ACC112 (cell line): ENCODE measurements around the gene PPP2R3B.
"Not testable (repeated sequence)": the region's sequence is repeated elsewhere in the genome, so short reads cannot be mapped to it uniquely, and the experiment has no call there.

Experiments used
- H2AFZ ChIP-seq: fragments of 200-600 bp; sonication (generic); one replicate; pipeline ENCODE4 v1.6.0; 2017; ENCODE audit warnings: antibody characterized with exemption, low read length; ENCODE audit not compliant: unreplicated experiment
- H3K27ac ChIP-seq: fragments of 200-600 bp; sonication (generic); 2 replicates; pipeline ENCODE4 v1.5.1; 2014; ENCODE audit warnings: low read depth, mild to moderate bottlenecking, antibody characterized with exemption, low read length, moderate library complexity
- H3K27me3 ChIP-seq: fragments of 200-600 bp; sonication (generic); 2 replicates; pipeline ENCODE4 v1.6.1; 2014; ENCODE audit warnings: mild to moderate bottlenecking, antibody characterized with exemption, low read length, moderate library complexity, mixed read lengths; ENCODE audit not compliant: insufficient read depth
- H3K36me3 ChIP-seq: fragments of 200-600 bp; sonication (generic); 2 replicates; pipeline ENCODE4 v1.6.1; 2016; ENCODE audit warnings: mild to moderate bottlenecking, antibody characterized with exemption, low read length, moderate library complexity, mixed read lengths; ENCODE audit not compliant: insufficient read depth
- H3K4me1 ChIP-seq: fragments of 200-600 bp; sonication (generic); one replicate; pipeline ENCODE4 v1.6.1; 2016; ENCODE audit warnings: low read length, mixed read lengths; ENCODE audit not compliant: insufficient read depth, unreplicated experiment, control insufficient read depth
- H3K4me3 ChIP-seq: fragments of 200-600 bp; sonication (generic); 2 replicates; pipeline ENCODE4 v1.5.1; 2014; ENCODE audit warnings: mild to moderate bottlenecking, low read depth, low read length
- H3K79me2 ChIP-seq: fragments of 200-600 bp; sonication (generic); one replicate; pipeline ENCODE4 v1.6.0; 2016; ENCODE audit warnings: low read length; ENCODE audit not compliant: control insufficient read depth, unreplicated experiment, insufficient read depth

The PPP2R3B gene

DNA sequence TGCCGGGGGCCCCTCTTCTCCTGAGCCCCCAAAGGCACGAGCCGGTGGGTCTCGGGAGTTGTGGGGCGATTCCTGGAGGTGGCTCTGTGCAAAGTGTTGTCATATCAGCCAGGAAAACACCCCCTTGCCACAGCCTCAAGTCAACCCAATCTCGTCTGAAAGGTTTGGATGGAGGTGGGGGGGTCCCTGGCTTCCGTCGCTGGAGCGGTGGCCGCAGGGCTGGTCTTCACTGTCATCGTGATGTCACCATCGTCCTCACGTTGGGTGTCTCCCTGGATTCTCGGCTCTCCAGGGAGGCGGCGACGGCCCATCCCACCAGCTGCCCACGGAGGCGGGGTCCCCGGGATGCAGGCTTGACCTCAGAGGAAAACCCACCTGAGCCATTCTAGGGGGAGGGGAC is 38.3 kb upstream of the PPP2R3B start:
- Histone ChIP-seq H3K4me1 (no peaks in the 10 kb centered on the region), H3K4me3 (no peak overlapping the region), H3K27me3 (peaks cover 7% of the 10 kb centered on the region), H3K36me3 (no peaks in the 10 kb centered on the region), H3K79me2 (no peaks in the 10 kb centered on the region), H2AFZ (no peak overlapping the region), H3K27ac (no peak overlapping the region)

DNA sequence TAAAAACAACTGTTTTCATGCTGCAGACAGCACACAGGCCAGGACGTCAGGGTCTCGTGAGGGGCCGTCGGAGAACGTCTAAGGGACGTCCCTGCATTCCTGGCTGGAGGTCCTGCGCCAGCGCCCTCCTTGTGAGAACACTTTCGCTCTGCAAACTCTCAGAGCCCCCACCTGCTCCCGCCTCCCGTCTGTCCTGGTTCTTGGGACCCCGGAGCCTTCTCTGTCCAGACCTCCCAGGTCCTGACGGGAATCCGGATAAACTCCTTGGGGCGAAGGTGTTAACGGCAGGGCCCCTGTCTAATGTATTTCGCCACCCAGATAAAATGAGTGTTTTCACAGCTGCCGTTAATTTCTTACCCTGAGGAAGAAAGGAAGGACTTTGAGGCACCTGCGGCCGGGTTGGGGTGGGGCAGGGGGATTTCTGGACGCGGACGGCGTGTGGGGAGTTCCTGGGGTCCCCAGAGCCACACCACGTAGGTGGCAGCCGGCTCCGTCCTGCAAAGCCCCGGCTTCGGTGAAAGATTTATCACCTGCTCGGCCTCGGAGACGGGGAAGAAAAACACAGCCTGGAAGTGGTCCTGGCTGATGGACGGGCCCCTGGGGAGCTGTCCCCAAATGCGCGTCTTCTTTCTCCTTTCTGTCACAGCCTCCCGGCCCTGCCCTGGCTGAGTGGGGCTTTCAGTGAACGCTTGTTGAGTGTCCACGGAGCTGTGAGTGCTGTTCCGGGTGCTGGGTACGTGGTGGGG is 35.1 kb upstream of the PPP2R3B start:
- H2AFZ ChIP-seq: no peak overlapping the region
- H3K4me3 ChIP-seq: no peak overlapping the region
- no peaks in the 10 kb centered on the region for H3K27me3 ChIP-seq
- H3K4me1 ChIP-seq: no peaks in the 10 kb centered on the region
- no peak overlapping the region for H3K27ac ChIP-seq
- H3K36me3 ChIP-seq: no peaks in the 10 kb centered on the region
- H3K79me2 ChIP-seq: no peaks in the 10 kb centered on the region

DNA sequence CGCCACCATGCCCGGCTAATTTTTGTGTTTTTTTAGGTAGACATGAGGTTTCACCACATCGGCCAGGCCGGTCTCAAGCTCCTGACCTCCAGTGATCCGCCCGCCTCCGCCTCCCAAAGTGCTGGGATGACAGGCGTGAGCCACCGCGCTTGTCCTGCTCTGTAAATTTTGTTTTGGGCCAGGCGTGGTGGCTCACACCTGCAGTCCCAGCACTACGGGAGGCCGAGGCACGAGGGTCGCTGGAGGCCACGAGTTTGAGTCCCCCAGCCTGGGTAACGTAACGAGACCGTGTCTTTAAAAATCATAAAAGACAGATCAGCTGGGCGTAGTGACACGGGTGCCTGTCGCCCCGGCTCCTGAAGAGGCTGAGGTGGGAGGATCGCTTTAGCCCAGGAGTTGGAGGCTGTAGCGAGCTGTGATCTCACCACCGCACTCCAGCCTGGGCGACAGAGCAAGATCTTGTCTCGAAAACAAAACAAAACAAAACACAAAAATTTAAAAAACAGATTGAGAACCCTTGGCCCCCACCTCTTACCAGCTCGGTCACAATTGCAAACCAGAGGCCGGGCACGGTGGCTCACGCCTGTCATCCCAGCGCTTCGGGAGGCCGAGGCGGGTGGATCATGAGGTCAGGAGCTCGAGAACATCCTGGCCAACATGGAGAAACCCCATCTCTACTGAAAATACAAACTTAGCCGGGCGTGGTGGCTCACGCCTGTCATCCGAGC is 34.0 kb upstream of the PPP2R3B start:
- no peaks in the 10 kb centered on the region for H3K36me3 ChIP-seq

GRCh38 chrX:418927-419729 is 32.4 kb upstream of the PPP2R3B start:
- H3K79me2 ChIP-seq: no peaks in the 10 kb centered on the region
- H2AFZ ChIP-seq: no peak overlapping the region
- H3K36me3 ChIP-seq: no peaks in the 10 kb centered on the region
- H3K4me1 ChIP-seq: no peaks in the 10 kb centered on the region
- no peaks in the 10 kb centered on the region for H3K27me3 ChIP-seq
- H3K27ac ChIP-seq: no peak overlapping the region
- no peak overlapping the region for H3K4me3 ChIP-seq

More for the DNA sequence above, 34.0 kb upstream of the PPP2R3B start:
- Histone ChIP-seq H2AFZ (no peak overlapping the region), H3K4me1 (no peaks in the 10 kb centered on the region), H3K27me3 (no peaks in the 10 kb centered on the region), H3K79me2 (no peaks in the 10 kb centered on the region), H3K27ac (no peak overlapping the region), H3K4me3 (no peak overlapping the region)

- not testable (repeated sequence) for H3K27ac ChIP-seq, H3K79me2 ChIP-seq, H3K36me3 ChIP-seq, H3K27me3 ChIP-seq, H3K4me3 ChIP-seq, H2AFZ ChIP-seq, H3K4me1 ChIP-seq
Observed at GRCh38 chrX:415498-415897, 28.8 kb upstream of the PPP2R3B start.

DNA sequence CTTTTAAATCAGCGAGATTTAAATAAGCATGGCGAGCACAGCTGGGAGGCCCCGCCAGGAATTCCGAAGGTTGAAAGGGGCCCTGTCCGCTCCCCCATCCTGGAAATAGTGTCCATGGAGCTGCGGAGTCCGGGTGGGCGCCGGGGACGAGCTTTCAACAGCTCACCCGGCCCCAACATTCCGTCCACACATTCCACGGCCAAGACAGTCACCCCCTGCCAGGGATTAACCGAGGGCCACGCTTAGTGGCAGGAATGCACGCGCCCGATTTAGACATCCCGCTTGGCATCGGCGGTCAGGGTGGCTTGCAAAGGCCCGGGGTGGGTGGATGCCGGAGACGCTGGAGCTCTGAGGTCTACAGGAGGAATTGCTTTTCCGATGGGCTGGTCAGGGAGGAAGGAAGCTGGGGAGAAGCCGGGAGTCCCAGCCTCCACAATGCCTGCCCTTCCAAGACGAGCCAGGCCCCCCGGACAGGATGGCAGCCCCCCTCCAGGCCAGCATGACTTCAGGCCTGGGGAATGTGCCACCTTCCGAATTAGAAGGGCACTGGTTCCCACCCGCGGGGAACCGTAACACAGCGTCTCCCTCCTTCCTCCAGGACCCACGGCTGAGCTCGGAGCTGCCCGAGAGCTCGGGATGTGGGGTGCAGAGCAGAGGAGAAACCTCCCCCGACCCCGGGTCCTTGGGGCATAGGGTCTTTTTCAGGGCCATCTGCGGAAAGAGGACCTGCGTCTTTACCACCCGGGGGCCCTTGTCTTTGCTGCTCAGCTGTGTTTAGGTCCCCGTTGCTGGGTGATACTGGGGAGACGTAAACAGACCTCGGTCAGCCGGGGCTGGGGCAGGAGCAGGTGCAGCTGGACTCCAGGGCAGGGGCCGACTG is 26.9 kb upstream of the PPP2R3B start:
- Histone ChIP-seq H3K4me3 (no peak overlapping the region), H3K27ac (no peak overlapping the region), H3K79me2 (no peaks in the 10 kb centered on the region), H3K4me1 (no peaks in the 10 kb centered on the region), H2AFZ (no peak overlapping the region), H3K27me3 (no peaks in the 10 kb centered on the region), H3K36me3 (no peaks in the 10 kb centered on the region)

GRCh38 chrX:410296-410695 is 23.6 kb upstream of the PPP2R3B start:
- Histone ChIP-seq H3K4me1 (no peaks in the 10 kb centered on the region), H3K36me3 (no peaks in the 10 kb centered on the region), H3K79me2 (no peaks in the 10 kb centered on the region), H3K4me3 (no peak overlapping the region), H3K27ac (no peak overlapping the region), H2AFZ (no peak overlapping the region), H3K27me3 (no peaks in the 10 kb centered on the region)

- no peak overlapping the region for H3K27ac ChIP-seq
- H3K4me1 ChIP-seq: no peaks in the 10 kb centered on the region
- H3K79me2 ChIP-seq: no peaks in the 10 kb centered on the region
- no peak overlapping the region for H2AFZ ChIP-seq
- H3K36me3 ChIP-seq: no peaks in the 10 kb centered on the region
- H3K27me3 ChIP-seq: no peaks in the 10 kb centered on the region
- no peak overlapping the region for H3K4me3 ChIP-seq
Observed at GRCh38 chrX:405149-405548, 18.4 kb upstream of the PPP2R3B start.

DNA sequence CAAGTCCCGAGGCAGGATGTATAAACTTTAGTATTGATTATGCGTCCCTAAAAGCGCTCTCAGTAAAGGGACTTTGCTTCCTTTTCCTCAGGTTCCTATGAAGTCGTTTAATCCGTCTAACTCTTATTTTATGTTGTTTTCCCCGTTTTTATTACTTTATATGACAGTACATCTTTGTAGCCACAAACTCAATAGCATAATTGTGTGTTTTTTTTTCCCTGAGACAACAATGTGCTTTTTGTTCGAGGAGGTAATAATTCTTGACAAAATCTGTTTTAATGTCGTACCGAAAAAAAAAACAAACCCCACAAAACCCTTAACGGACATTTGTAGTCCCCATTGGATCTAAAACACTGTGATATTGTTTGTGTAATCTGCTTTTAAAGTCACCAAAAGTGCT is 17.9 kb upstream of the PPP2R3B start:
- no peaks in the 10 kb centered on the region for H3K36me3 ChIP-seq
- no peaks in the 10 kb centered on the region for H3K27me3 ChIP-seq

DNA sequence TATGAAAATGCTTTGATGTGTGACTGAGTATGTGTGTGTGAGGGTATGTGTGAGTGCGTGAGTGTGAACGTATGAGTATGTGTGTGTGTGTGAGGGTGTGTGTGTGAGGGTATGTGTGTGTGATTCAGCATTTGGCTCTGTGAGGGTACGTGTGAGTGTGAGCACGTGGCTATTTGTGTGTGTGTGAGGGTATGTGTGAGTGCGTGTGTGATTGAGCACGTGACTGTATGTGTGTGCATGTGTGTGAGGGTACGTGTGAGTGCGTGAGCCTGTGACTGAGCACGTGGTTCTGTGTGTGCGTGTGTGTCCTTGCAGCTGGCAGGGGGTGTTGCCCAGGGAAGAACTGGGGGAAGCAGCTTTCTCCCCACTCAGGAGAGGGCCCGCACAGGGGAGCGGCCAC is 16.1 kb upstream of the PPP2R3B start:
- Histone ChIP-seq H3K27me3 (no peaks in the 10 kb centered on the region), H3K4me1 (no peaks in the 10 kb centered on the region), H2AFZ (no peak overlapping the region), H3K27ac (no peak overlapping the region), H3K79me2 (no peaks in the 10 kb centered on the region), H3K4me3 (no peak overlapping the region), H3K36me3 (no peaks in the 10 kb centered on the region)

More for the DNA sequence above, 17.9 kb upstream of the PPP2R3B start:
- no peak overlapping the region for H3K4me3 ChIP-seq
- no peak overlapping the region for H2AFZ ChIP-seq
- H3K27ac ChIP-seq: no peak overlapping the region
- H3K4me1 ChIP-seq: no peaks in the 10 kb centered on the region
- no peaks in the 10 kb centered on the region for H3K79me2 ChIP-seq
